HL-60 (cell line): ENCODE measurements around the gene WIPF1.

Source experiments
- DNase-seq, 2 experiments: peaks; one replicate each; pipeline ENCODE4 v3.0.0-alpha.2; 2010 to 2020; ENCODE audit warnings: low read depth in 1 of 2, low spot score in 1 of 2
- H3K27ac ChIP-seq: fragments of 250-450 bp; sonication (Bioruptor Pico); replicated peaks from 2 replicates; pipeline ENCODE4 v1.5.1; 2020; ENCODE audit warnings: mild to moderate bottlenecking, moderate library complexity
- H3K27me3 ChIP-seq: fragments of 250-450 bp; sonication (Bioruptor Pico); 2 replicates; pipeline ENCODE4 v1.5.1; 2021; ENCODE audit warnings: mild to moderate bottlenecking, moderate library complexity; ENCODE audit not compliant: insufficient read depth, poor library complexity, severe bottlenecking
- H3K4me3 ChIP-seq: replicated peaks from 2 replicates; pipeline ENCODE4 v1.5.1; 2011; ENCODE audit warnings: mild to moderate bottlenecking, control low read depth, low read length; ENCODE audit not compliant: insufficient read depth
- CTCF ChIP-seq: IDR thresholded peaks from one replicate; pipeline ENCODE4 v1.5.1; 2011; ENCODE audit warnings: low read length, control low read depth, inconsistent platforms; ENCODE audit not compliant: insufficient read depth
- GABPA ChIP-seq: IDR thresholded peaks from 2 replicates; pipeline ENCODE4 v1.6.1; 2012; ENCODE audit warnings: low read depth
- POLR2AphosphoS5 ChIP-seq: IDR thresholded peaks from 2 replicates; pipeline ENCODE4 v1.6.1; 2012; ENCODE audit warnings: low read depth
- REST ChIP-seq: IDR thresholded peaks from 2 replicates; pipeline ENCODE4 v1.6.1; 2012; ENCODE audit warnings: low read depth; ENCODE audit not compliant: insufficient replicate concordance
- SPI1 ChIP-seq: IDR thresholded peaks from 2 replicates; pipeline ENCODE4 v1.6.1; 2012; ENCODE audit warnings: low read depth, mild to moderate bottlenecking, borderline replicate concordance

Gene WIPF1

GRCh38 chr2:174606336-174606735 lies 8.7 kb upstream of the WIPF1 start:
- Histone ChIP-seq H3K27ac (no peak overlapping the region), H3K27me3 (no peaks in the 10 kb centered on the region), H3K4me3 (no peak overlapping the region)
- TF ChIP-seq GABPA, result no peak
- TF ChIP-seq CTCF, result no peak
- TF ChIP-seq POLR2AphosphoS5, result no peak
- TF ChIP-seq SPI1, result no peak
- no peak for TF ChIP-seq REST
- DNase-seq, result no peak

- Histone ChIP-seq H3K27ac (0 out of 2 replicates have a peak overlapping the region, but pooled peaks have one; percentile 3), H3K27me3 (no peaks in the 10 kb centered on the region), H3K4me3 (no peak overlapping the region)
- DNase-seq, result no peak
- TF ChIP-seq CTCF, result no peak
- TF ChIP-seq GABPA, result no peak
- TF ChIP-seq REST, result no peak
- TF ChIP-seq SPI1, result no peak
Measured at GRCh38 chr2:174605687-174606086, 8.1 kb upstream of the WIPF1 start.

- H3K27ac ChIP-seq, result no peak overlapping the region
- DNase-seq, result peak in 1 of 2 experiments; percentile 42
- no peaks in the 10 kb centered on the region for H3K27me3 ChIP-seq
- no peak for TF ChIP-seq SPI1
- TF ChIP-seq CTCF, result peak; percentile 47
- TF ChIP-seq REST, result no peak
- no peak for TF ChIP-seq POLR2AphosphoS5
- no peak for TF ChIP-seq GABPA
- no peak overlapping the region for H3K4me3 ChIP-seq
Measured at GRCh38 chr2:174603280-174603679, 5.7 kb upstream of the WIPF1 start.
